22Rv1 (cell line): ENCODE data around the gene CDKAL1.

Source experiments
- CTCF ChIP-seq: fragments of 450-650 bp; IDR thresholded peaks from 2 replicates; pipeline ENCODE4 v1.5.1; 2017; ENCODE audit warnings: mild to moderate bottlenecking
- ZFX ChIP-seq: fragments of 450-650 bp; IDR thresholded peaks from 2 replicates; pipeline ENCODE4 v1.6.1; 2017; ENCODE audit warnings: antibody characterized with exemption, borderline replicate concordance

- TF ChIP-seq CTCF, result no peak
- no peak for TF ChIP-seq ZFX
Measured at GRCh38 chr6:21151119-21151518, 616.9 kb downstream of the CDKAL1 start.
